HL-60 (cell line): Measurements from ENCODE around the gene STK16.
A peak's percentile ranks its signal among the peaks of the same experiment; 100 is the strongest.

Source experiments
- DNase-seq, 2 experiments: peaks; one replicate each; pipeline ENCODE4 v3.0.0-alpha.2; 2010 to 2020; ENCODE audit warnings: low read depth in 1 of 2, low spot score in 1 of 2
- H3K27ac ChIP-seq: fragments of 250-450 bp; sonication (Bioruptor Pico); replicated peaks from 2 replicates; pipeline ENCODE4 v1.5.1; 2020; ENCODE audit warnings: mild to moderate bottlenecking, moderate library complexity
- H3K27me3 ChIP-seq: fragments of 250-450 bp; sonication (Bioruptor Pico); 2 replicates; pipeline ENCODE4 v1.5.1; 2021; ENCODE audit warnings: mild to moderate bottlenecking, moderate library complexity; ENCODE audit not compliant: insufficient read depth, poor library complexity, severe bottlenecking
- H3K4me3 ChIP-seq: replicated peaks from 2 replicates; pipeline ENCODE4 v1.5.1; 2011; ENCODE audit warnings: mild to moderate bottlenecking, control low read depth, low read length; ENCODE audit not compliant: insufficient read depth
- CTCF ChIP-seq: IDR thresholded peaks from one replicate; pipeline ENCODE4 v1.5.1; 2011; ENCODE audit warnings: low read length, control low read depth, inconsistent platforms; ENCODE audit not compliant: insufficient read depth
- GABPA ChIP-seq: IDR thresholded peaks from 2 replicates; pipeline ENCODE4 v1.6.1; 2012; ENCODE audit warnings: low read depth
- POLR2AphosphoS5 ChIP-seq: IDR thresholded peaks from 2 replicates; pipeline ENCODE4 v1.6.1; 2012; ENCODE audit warnings: low read depth
- SPI1 ChIP-seq: IDR thresholded peaks from 2 replicates; pipeline ENCODE4 v1.6.1; 2012; ENCODE audit warnings: low read depth, mild to moderate bottlenecking, borderline replicate concordance
- TF ChIP-seq, protein P1 (sequence below): IDR thresholded peaks from 2 replicates; pipeline ENCODE4 v1.6.1; 2012; ENCODE audit warnings: low read depth; ENCODE audit not compliant: insufficient replicate concordance

The STK16 gene

DNA sequence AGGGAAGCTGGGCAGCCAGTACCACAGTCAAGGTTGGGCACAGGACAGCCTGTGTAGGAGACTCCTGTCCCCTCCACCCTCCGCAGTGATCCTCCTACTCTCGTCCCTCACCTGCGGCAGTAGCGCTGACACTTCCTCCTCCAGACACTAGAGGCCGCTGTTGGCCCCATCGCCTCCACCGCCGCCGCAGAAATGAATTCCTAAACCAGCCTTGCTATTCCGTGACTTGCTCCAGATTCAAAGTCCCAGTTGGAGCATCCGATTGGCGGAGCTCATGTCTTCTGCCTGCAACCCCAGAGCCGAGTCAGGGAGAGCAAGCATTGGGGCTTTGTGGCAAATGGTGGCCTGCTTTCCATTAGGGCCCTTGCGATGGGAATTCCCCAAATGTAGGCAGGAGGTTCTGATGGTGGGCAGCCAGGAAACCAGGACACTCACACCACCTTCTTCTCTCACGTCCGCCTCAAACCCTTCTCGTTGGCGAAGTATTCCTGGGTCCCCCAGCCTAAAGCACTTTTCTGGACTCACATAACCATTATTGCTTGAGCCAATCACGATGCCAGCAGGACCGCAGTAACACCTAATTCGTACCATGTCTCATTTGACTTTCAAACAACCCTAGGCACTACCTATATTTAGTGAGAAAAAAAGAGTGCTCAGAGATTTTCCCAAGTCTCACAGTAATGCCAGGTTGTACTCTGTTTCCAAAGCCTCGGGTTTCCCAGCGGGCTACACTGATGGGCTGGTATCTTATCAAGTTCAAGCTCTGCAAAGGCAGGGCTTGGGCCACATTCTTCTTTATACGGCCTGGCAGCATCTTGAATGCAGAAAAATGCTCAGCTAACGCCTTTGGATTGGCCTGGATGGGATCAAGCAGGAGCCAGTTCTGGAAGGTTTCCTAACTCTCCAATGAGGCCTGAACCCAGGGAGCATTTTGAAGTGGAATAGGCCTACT lies 32.7 kb downstream of the STK16 start:
- H3K4me3 ChIP-seq, result no peak overlapping the region
- TF ChIP-seq GABPA, result no peak
- peak; percentile 59; the same call in 1 of the 2 replicates for TF ChIP-seq SPI1
- TF ChIP-seq, protein P1, sequence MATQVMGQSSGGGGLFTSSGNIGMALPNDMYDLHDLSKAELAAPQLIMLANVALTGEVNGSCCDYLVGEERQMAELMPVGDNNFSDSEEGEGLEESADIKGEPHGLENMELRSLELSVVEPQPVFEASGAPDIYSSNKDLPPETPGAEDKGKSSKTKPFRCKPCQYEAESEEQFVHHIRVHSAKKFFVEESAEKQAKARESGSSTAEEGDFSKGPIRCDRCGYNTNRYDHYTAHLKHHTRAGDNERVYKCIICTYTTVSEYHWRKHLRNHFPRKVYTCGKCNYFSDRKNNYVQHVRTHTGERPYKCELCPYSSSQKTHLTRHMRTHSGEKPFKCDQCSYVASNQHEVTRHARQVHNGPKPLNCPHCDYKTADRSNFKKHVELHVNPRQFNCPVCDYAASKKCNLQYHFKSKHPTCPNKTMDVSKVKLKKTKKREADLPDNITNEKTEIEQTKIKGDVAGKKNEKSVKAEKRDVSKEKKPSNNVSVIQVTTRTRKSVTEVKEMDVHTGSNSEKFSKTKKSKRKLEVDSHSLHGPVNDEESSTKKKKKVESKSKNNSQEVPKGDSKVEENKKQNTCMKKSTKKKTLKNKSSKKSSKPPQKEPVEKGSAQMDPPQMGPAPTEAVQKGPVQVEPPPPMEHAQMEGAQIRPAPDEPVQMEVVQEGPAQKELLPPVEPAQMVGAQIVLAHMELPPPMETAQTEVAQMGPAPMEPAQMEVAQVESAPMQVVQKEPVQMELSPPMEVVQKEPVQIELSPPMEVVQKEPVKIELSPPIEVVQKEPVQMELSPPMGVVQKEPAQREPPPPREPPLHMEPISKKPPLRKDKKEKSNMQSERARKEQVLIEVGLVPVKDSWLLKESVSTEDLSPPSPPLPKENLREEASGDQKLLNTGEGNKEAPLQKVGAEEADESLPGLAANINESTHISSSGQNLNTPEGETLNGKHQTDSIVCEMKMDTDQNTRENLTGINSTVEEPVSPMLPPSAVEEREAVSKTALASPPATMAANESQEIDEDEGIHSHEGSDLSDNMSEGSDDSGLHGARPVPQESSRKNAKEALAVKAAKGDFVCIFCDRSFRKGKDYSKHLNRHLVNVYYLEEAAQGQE, result no peak
- no peak for TF ChIP-seq POLR2AphosphoS5
- TF ChIP-seq CTCF, result peak; percentile 97

GRCh38 chr2:219278655-219279150 lies 33.4 kb downstream of the STK16 start:
- no peak for DNase-seq
- Histone ChIP-seq H3K27me3 (no peaks in the 10 kb centered on the region), H3K4me3 (peak overlapping the region; percentile 47), H3K27ac (no peak overlapping the region)
- TF ChIP-seq SPI1 (no peak), POLR2AphosphoS5 (no peak)

More for the DNA sequence above, 32.7 kb downstream of the STK16 start:
- Histone ChIP-seq H3K27me3 (no peaks in the 10 kb centered on the region), H3K27ac (no peak overlapping the region)
- peak; percentile 39 to 61 for DNase-seq

DNA sequence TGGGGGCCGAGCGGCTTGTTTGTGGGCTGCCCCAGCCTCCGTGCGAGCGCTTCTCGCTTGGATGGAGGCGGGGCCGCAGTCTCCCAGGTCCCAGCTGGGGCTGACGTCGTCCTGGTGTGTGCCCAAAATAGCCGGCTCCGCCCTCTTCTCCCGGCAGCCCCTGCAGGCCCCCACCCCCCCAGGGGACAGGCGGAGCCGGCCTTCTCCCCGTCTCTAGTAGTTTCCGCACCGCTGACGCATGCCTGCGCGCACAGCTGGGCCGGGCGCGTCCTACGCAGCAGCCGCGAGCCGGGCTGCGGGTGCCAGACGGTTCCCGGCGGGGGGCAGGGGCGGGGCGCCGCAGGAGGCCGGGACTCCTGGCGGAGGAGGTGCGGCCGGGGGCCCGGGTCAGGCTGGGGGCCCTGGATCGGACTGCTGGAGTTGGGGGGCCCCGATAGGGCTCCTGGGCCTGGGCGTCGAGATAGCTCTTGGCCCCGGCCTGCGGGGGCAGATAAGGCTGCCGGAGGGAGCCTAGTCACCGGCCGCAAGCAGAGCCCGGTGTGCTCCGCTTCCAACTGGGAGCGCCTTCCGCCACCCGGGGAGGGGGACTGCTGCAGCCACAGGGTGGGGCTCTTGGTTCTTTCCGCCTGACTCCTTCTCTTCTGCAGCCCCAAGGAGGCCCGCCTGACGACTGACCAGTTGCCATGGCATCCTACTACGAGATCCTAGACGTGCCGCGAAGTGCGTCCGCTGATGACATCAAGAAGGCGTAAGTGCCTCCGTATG lies 34.1 kb downstream of the STK16 start, which contains the start of gene DNAJB2:
TSS of gene DNAJB2 (plus strand) at position 216 of the 765 bp plus-strand sequence. CDS start at position 684, 468 bp downstream.
- peak within 1 kb of the TSS; percentile 64 for H3K27ac ChIP-seq
- no peak for TF ChIP-seq GABPA
- TF ChIP-seq POLR2AphosphoS5, result peak; percentile 54; the same call in 1 of the 2 replicates
- TF ChIP-seq SPI1, result peak; percentile 27; the same call in 1 of the 2 replicates
- DNase-seq, result peak; percentile 95 to 98
- H3K27me3 ChIP-seq, result no peaks in the 10 kb centered on the region
- peak within 1 kb of the TSS; percentile 47 for H3K4me3 ChIP-seq

- Histone ChIP-seq H3K4me3 (peak overlapping the region; percentile 47), H3K27ac (peak overlapping the region; percentile 64; the same call in 1 of the 2 replicates), H3K27me3 (no peaks in the 10 kb centered on the region)
- DNase-seq, result no peak
- TF ChIP-seq GABPA (no peak), SPI1 (no peak), CTCF (no peak), POLR2AphosphoS5 (no peak)
- TF ChIP-seq, protein P1, result no peak
Measured at GRCh38 chr2:219279916-219280516, 34.7 kb downstream of the STK16 start.
